DMS53 (cell line): ENCODE results near the gene MSMP.

Experiments used
- DNase-seq: peaks from one replicate; lab custom pipeline; 2025; lab: John Stamatoyannopoulos, UW

Gene MSMP

GRCh38 chr9:35723426-35723825, 30.6 kb downstream of the MSMP start:
- DNase-seq, result no peak

GRCh38 chr9:35719546-35719945, 34.5 kb downstream of the MSMP start:
- no peak for DNase-seq

DNA sequence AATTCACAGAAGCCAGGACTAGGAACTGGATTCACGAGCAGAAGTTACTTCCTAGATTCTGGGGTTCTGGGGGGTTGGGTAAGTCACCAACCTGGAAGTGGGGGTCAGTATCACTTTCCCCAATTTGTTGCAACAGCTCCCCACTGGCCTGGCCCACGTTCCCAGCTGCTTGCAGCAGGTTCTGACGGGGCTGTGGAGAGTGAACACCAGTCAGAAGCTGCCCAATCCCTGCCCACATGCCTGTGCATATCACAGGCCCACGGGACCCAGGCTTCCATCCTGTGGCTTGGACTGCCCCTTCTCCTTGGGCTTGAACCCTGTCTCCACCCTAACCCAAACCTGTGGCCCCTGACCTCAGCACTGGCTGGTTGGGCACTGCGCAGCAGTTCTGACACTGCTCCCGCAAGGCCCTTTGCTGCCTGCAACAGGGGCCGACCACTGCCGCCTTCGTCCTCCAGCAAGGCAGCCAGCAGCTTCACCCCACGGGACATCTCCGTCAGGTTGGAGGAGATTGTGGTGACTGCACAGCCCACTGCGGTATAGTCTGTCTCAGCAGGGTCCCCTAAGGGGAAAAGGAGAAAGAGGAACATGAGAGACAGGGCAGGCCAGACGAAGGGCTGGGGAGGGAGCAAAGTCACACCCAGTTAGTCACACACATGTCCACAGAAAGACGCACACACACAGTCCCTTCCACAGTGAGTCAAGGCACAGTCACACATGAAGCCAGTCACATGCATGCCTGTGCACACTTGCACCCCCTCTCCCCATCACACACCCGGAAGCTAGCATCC, 35.2 kb downstream of the MSMP start:
- no peak for DNase-seq

- no peak for DNase-seq
Measured at GRCh38 chr9:35717132-35717870, 36.8 kb downstream of the MSMP start.

DNA sequence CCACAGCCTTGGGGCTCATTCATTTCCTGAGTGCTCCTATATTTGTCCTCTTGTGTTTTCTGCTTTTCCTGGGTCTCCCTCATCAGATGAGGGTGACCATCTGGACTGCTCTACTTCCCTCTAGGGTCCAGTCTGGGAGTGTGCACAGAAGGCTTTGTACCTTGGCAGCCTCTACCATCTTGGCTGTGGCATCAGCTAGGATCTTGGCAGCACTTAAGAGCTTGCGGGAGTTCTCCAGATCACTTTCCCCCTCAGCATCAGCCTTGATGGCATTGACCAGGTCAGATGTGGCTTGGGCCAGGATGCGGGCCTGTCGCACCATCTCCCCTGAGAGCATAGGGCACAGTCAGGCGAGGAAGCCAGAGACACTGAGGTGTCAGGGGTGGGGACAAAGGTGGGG, 37.8 kb downstream of the MSMP start:
- peak; percentile 9 for DNase-seq

DNA sequence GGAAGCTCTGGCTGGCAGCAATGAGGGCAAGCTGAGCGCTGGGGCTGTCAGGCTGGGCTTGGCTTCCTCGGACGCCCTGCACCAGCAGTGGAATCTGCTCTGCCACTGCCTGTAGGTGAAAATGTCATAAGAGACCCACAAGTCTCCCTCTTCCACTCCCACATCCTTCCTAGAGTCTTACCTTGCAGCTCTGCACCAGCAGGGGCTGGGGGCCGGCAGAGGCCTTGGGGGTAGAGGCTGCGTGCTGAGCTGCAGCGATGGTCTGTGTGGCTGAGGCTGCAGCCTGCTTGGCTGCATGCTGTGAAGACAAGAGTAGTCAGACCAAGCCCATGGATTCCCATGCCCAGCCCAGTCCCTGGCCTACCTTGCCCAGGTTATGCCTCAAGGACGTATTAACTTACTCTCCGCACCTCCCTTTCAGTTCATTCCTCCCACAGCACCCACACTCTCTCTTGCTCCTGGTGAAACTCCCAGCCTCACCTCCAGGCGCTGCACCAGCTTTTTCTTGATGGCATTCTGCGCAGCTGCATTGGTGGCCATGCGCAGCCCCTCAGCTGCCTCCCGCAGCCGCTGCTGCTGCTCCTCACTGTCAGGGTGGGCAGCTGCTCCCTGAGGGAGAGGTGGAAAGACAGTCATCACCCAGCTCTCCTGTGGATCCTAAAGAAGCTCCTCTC, 39.4 kb downstream of the MSMP start:
- no peak for DNase-seq

- DNase-seq, result no peak
Measured at GRCh38 chr9:35714123-35714522, 40.0 kb downstream of the MSMP start.

DNA sequence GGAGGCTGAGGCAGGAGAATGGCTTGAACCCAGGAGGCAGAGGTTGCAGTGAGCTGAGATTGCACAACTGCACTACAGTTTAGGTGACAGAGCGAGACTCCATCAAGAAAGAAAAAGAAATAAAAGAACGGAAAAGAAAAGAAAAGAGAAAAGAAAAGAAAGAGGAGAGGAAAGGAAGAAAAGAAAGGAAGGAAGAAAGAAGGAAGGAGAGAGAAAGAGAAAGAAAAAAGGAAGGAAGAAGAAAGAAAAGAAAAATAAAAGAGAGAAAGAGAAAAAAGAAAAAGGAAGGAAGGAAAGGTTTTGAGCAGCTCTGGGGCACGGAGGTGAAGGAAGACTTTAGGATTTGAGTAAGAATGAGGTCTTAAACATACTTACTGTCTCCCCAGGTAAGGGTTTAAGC, 40.5 kb downstream of the MSMP start:
- DNase-seq, result no peak

DNA sequence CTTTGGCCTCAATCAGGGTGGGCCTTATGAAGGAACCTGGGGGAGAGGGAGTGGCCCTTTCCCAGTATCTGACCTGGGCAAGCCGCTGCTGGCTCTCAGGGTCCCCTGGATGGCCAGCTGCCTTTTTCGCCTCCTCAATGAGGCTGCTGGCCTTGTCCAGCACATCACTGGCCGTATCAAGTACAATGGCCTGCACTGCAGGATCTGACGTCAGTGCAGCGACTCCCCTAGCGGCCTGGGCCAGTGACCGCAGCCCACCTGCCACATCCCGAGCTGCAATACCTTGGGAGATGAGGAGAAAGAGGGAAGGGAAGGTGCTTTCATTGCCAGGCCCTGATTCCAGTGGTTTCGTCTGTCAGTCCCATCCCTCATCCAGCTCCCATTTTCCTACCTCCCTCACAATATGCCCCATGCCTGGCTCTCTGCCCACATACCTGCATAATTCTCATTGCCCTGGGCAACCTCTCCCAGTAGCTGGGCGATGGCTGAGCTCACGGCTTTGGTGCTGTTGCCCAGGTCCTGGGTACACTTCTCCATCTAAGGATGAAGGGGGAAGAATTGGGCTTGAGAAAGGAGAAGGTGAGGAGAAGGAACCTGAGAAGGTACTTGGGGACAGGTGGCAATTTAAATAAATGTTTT, 41.2 kb downstream of the MSMP start:
- no peak for DNase-seq

DNA sequence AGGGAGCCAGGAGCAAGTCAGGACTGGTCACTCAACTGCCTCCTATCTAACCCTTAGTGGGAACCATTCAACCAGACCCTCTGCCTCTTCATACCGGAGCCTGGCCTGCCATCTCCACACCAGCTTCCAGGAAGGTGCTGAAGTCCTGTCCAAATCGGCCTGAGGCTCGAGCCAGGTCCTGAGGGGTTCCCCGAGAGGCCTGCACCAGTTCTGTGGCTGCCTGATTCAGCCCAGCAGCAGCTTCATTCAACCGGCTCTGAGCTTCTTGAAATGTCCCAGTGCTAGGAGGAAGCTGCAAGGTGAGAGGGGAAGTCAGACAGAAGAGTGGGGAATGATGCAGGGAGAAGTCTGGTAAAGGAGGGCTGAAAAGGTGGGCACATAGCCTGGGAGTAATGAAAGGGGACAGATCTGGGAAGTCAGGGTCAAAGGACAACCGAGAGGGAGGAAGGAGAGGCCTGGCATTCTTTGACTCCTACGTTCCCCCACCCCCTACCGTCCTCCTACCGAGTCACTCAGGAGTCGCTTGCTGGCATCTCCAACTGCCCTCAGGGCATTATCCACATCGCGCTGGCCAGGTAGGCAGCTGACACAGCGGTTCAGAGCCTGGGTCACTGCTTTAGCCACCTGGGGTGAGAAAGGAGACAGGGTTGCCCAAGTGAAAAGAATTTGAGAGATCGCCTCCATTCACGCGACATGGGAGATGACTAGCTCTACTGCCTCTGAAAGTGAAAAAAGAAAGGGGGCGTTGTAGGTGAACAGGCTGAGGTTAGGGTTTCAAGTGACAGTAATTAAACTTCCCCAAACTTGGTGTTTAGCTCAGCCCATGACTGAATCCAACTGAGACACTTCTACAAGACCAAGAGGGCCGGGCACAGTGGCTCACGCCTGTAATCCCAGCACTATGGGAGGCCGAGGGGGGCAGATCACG, 42.3 kb downstream of the MSMP start:
- DNase-seq, result no peak

DNA sequence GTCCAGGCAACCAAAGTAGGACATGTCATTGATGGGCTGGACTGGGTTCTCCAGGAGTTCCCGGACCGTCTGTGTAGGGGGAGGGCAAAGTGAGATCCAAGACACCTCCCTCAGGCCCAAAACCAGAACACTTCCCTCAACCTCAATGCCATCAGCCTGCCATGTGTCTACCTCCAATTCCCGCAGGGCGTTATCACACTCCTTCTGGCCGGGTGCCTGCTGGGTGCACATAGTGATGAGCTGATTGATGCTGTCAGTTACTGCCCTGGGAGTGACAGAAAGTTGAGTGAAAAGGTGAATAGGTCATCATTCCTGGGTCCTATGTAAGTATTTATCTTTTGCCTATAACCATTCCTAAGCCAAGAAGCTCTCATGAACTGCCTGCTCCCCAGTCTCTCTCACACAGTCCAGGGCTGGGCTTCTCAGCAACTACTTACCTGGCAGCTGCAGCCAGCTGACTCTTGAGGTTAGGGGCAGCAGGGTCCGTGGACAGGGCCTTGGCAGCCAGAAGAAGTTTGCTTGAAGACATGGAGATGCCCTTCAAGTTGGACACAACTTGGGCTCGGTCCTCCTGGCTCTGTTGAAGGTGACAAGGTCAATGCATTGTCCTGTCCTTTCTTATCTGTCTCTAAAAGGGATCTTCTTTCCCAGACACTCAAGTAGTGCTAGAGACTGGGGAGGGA, 43.1 kb downstream of the MSMP start:
- no peak for DNase-seq

- DNase-seq, result no peak
Measured at GRCh38 chr9:35708146-35708545, 45.9 kb downstream of the MSMP start.

- DNase-seq, result no peak
Measured at GRCh38 chr9:35706951-35707350, 47.1 kb downstream of the MSMP start.

DNA sequence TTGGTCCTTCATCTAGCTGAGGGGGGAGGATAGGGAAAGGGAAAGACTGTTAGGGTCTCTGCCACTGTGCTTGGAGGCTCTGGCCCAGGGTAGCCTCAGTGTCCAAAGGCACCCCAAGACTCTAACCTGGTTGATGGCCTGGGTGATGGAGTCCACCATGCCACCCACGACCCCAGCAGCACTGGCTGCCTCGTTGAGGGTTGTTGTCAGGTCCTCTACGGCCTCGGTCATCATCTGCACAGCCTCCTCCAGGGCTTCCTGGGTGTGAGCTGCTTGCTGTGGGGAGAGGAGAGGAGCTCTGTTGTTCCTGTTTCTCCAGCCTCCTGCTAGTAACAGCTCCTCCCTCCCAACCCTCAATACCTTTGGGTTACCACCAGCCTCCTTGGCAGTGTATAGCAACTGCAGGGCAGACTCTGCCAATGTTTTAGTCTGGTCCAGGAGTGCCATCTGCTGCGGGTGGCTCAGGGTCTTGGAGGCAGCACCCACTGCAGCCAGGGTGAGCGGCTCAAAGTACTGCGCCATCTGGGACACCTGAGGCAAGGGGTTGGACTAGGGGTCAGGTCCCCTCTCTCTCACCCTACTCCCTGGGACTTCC, 48.1 kb downstream of the MSMP start:
- DNase-seq, result no peak

DNA sequence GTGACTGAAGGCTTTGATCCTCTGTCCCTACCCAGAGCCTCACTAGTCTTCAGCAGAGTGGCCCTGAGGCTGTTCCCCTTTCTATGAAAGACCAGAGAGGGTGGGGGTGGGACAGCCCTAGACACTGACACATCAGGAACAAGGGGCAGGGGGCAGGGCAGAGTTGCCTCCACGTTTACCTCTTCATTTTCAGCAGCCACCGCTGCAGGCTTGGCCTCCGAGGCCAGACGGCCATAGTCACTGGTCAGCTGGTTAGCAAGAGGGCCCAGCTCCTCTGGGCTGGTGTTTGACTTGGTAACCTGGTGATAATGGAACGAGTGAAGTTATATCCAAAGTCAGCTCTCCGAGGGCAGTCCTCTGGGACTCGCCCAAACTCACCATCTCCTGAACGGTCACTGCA, 48.7 kb downstream of the MSMP start:
- no peak for DNase-seq

DNA sequence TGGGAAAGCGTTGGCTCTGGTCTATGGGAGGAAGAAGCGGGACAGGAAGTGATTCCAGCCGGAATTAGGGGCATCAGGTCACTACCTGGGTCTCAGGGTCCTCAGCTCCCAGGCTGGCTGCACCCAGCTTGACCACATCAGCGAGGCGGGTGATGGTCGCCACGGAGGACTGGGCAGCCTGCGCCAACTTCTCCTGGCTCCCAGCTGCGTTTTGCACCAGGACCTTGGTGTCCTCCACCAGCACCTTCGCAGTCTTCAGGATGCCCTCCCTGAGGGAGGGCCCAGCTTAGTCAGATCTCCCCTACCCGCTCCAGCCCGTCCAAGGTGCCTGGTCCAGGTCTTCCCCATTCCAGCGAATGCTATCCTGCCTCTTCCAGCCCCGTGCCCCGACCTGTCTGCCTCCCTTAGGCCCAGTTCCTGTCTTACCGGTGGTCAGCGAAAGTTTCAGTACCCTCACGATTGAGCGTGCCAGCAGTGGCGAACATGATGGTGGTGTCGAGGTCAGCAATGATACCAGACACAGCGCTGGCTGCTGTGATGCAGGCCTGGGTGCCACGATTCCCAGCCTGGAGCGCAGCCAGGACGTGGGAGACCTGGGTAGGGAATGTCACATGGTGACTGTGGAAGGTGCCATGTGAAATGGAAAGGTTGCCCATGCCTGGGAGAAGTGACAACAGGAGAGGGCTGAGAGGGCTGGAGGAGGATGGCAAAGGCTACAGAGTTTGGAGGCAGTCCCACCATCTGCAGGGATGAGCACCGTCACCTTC, 50.0 kb downstream of the MSMP start:
- no peak for DNase-seq
